NCI-H1694 (cell line): ENCODE data around the gene CXCR3.
"Not testable (repeated sequence)": the region's sequence is repeated elsewhere in the genome, so short reads cannot be mapped to it uniquely, and the experiment has no call there.

Source experiments
- DNase-seq: peaks from one replicate; lab custom pipeline; 2025; lab: John Stamatoyannopoulos, UW

CXCR3 gene

GRCh38 chrX:71636438-71637252, 18.3 kb upstream of the CXCR3 start:
- DNase-seq: no peak

GRCh38 chrX:71634366-71634765, 16.1 kb upstream of the CXCR3 start:
- no peak for DNase-seq

GRCh38 chrX:71632923-71633657, 14.8 kb upstream of the CXCR3 start:
- no peak for DNase-seq

GRCh38 chrX:71629467-71629866, 11.2 kb upstream of the CXCR3 start:
- no peak for DNase-seq

- DNase-seq: no peak
Measured at GRCh38 chrX:71627588-71628404, 9.5 kb upstream of the CXCR3 start.

GRCh38 chrX:71626576-71626975, 8.3 kb upstream of the CXCR3 start:
- no peak for DNase-seq

- no peak for DNase-seq
Measured at GRCh38 chrX:71625471-71625870, 7.2 kb upstream of the CXCR3 start.

GRCh38 chrX:71623714-71624113, 5.4 kb upstream of the CXCR3 start:
- DNase-seq: no peak

GRCh38 chrX:71622576-71623450, 4.5 kb upstream of the CXCR3 start:
- DNase-seq: no peak

- DNase-seq: no peak
Measured at GRCh38 chrX:71622032-71622575, 3.8 kb upstream of the CXCR3 start.

- DNase-seq: no peak
Measured at GRCh38 chrX:71621603-71622002, 3.3 kb upstream of the CXCR3 start.

- DNase-seq: no peak
Measured at GRCh38 chrX:71619986-71620385, 1.7 kb upstream of the CXCR3 start.

GRCh38 chrX:71619193-71619592, 882 bp upstream of the CXCR3 start:
- DNase-seq: no peak

- no peak for DNase-seq
Measured at GRCh38 chrX:71618787-71619186, 476 bp upstream of the CXCR3 start.

- no peak for DNase-seq
Measured at GRCh38 chrX:71617742-71618141, 569 bp downstream of the CXCR3 start.

- no peak for DNase-seq
Measured at GRCh38 chrX:71616672-71617529, 1.4 kb downstream of the CXCR3 start.

- no peak for DNase-seq
Measured at GRCh38 chrX:71615954-71616353, 2.4 kb downstream of the CXCR3 start.

GRCh38 chrX:71615056-71615455, 3.3 kb downstream of the CXCR3 start:
- DNase-seq: no peak

- DNase-seq: no peak
Measured at GRCh38 chrX:71612256-71612655, 6.1 kb downstream of the CXCR3 start.

GRCh38 chrX:71611736-71612135, 6.6 kb downstream of the CXCR3 start:
- not testable (repeated sequence) for DNase-seq
